GM12878 (cell line): ENCODE results near the gene DDX39B. TPM values are rescaled to one million over a fixed set of nuclear protein-coding genes. Genes with fewer than 3 reads are reported as not detected.

Experiments used
- ATAC-seq: fragments of 200-7000 bp; cut with Tn5 transposase; 3 replicates; pipeline ENCODE4 v1.9.1; 2020; ENCODE audit warnings: mild to moderate bottlenecking, moderate library complexity
- BruUV-seq: library from RNA; stranded (reverse); fragments of 400-500 nt; replicated peaks from 2 replicates; lab custom pipeline; 2021; lab: Mats Ljungman, UMichigan
- CTCF ChIA-PET: fragments of 300-600 bp; sonication (Branson Sonifier 250); formaldehyde crosslinking; extraction: SDS; loops from one replicate; lab custom pipeline; 2021; ENCODE audit warnings: inconsistent platforms; lab: Yijun Ruan, JAX
- POLR2A ChIA-PET: fragments of 350-600 bp; formaldehyde crosslinking; extraction: SDS; loops from one replicate; lab custom pipeline; 2021; ENCODE audit warnings: inconsistent platforms; lab: Charles Lee
- RAD21 ChIA-PET: fragments of 300-600 bp; sonication (Branson Sonifier 250); formaldehyde crosslinking; loops from one replicate; lab custom pipeline; 2023; ENCODE audit warnings: antibody characterized with exemption; ENCODE audit not compliant: unreplicated experiment; lab: Charles Lee
- SMC1A ChIA-PET: fragments of 300-600 bp; sonication (Branson Sonifier 250); formaldehyde crosslinking; loops from one replicate; lab custom pipeline; 2023; ENCODE audit not compliant: unreplicated experiment, uncharacterized antibody; lab: Charles Lee
- DNase-seq: peaks from one replicate; pipeline ENCODE4 v3.0.0-alpha.2; 2011; ENCODE audit warnings: low read depth, low spot score
- FAIRE-seq: peaks from 3 replicates; lab custom pipeline; 2011; peaks lifted over from hg19 to GRCh38; lab: Jason Lieb, UNC
- H2AFZ ChIP-seq: 2 replicates; pipeline ENCODE4 v1.6.0; 2011; ENCODE audit warnings: low read depth, low read length, control low read depth; ENCODE audit not compliant: control insufficient read depth
- H3K27ac ChIP-seq: 2 replicates; pipeline ENCODE4 v1.5.1; 2011; ENCODE audit warnings: control low read depth; ENCODE audit not compliant: control insufficient read depth, insufficient read depth
- H3K27me3 ChIP-seq, 2 experiments: replicated peaks in 1 of 2; 2 replicates each; pipeline versions ENCODE4 v1.6.0 to v1.6.1; 2011; ENCODE audit warnings: low read length in 1 of 2; ENCODE audit not compliant: control insufficient read depth in 2 of 2, insufficient read depth in 2 of 2
- H3K36me3 ChIP-seq, 2 experiments: 2 replicates each; pipeline ENCODE4 v1.5.1; 2011; ENCODE audit warnings: low read length in 1 of 2; ENCODE audit not compliant: control insufficient read depth in 2 of 2, insufficient read depth in 2 of 2
- H3K4me1 ChIP-seq: 2 replicates; pipeline ENCODE4 v1.6.1; 2011; ENCODE audit warnings: mild to moderate bottlenecking, low read length, moderate library complexity, mixed read lengths; ENCODE audit not compliant: control insufficient read depth, insufficient read depth
- H3K4me2 ChIP-seq: 2 replicates; pipeline ENCODE4 v1.6.0; 2011; ENCODE audit warnings: control low read depth; ENCODE audit not compliant: control insufficient read depth, insufficient read depth
- H3K4me3 ChIP-seq: fragments of 200-600 bp; sonication (generic); 2 replicates; pipeline ENCODE4 v1.5.1; 2016
- H3K79me2 ChIP-seq: 2 replicates; pipeline ENCODE4 v1.6.0; 2011; ENCODE audit warnings: low read length; ENCODE audit not compliant: control insufficient read depth, insufficient read depth
- H3K9ac ChIP-seq: 2 replicates; pipeline ENCODE4 v1.8.0; 2011; ENCODE audit warnings: low read length, control low read depth, mixed read lengths; ENCODE audit not compliant: control insufficient read depth, insufficient read depth
- H3K9me3 ChIP-seq: replicated peaks from 3 replicates; pipeline ENCODE4 v1.5.1; 2011; ENCODE audit warnings: mild to moderate bottlenecking, low read length; ENCODE audit not compliant: control insufficient read depth, insufficient read depth
- H4K20me1 ChIP-seq: 2 replicates; pipeline ENCODE4 v1.6.0; 2011; ENCODE audit not compliant: control insufficient read depth, insufficient read depth
- BACH1 ChIP-seq: fragments of 450-650 bp; IDR thresholded peaks from 2 replicates; pipeline ENCODE4 v1.6.1; 2017; ENCODE audit warnings: mild to moderate bottlenecking, borderline replicate concordance
- FOXK2 ChIP-seq: fragments of 450-650 bp; IDR thresholded peaks from 2 replicates; pipeline ENCODE4 v1.6.1; 2017; ENCODE audit warnings: mild to moderate bottlenecking, moderate library complexity
- HDGF ChIP-seq: fragments of 450-650 bp; IDR thresholded peaks from 2 replicates; pipeline ENCODE4 v1.6.1; 2016; ENCODE audit warnings: antibody characterized with exemption
- IKZF1 ChIP-seq: fragments of 450-650 bp; conservative IDR thresholded peaks from 2 replicates; pipeline ENCODE4 v1.6.1; 2017; ENCODE audit warnings: antibody characterized with exemption, mild to moderate bottlenecking
- JUNB ChIP-seq: IDR thresholded peaks from 2 replicates; pipeline ENCODE4 v1.6.1; 2016; ENCODE audit warnings: antibody characterized with exemption, mild to moderate bottlenecking
- NRF1 ChIP-seq: conservative IDR thresholded peaks from 2 replicates; pipeline ENCODE4 v1.6.1; 2011; ENCODE audit warnings: mild to moderate bottlenecking, low read depth, low read length, improper control_type of control experiment
- PAX8 ChIP-seq: fragments of 450-650 bp; IDR thresholded peaks from 2 replicates; pipeline ENCODE4 v1.6.1; 2017; ENCODE audit warnings: mild to moderate bottlenecking, moderate library complexity
- PML ChIP-seq: IDR thresholded peaks from 2 replicates; pipeline ENCODE4 v1.6.1; 2012; ENCODE audit warnings: low read length, inconsistent platforms
- POLR2AphosphoS2 ChIP-seq: IDR thresholded peaks from 2 replicates; pipeline ENCODE4 v1.6.1; 2011; ENCODE audit warnings: low read depth, mild to moderate bottlenecking, low read length, improper control_type of control experiment, moderate library complexity
- RBBP5 ChIP-seq: fragments of 200-600 bp; sonication (generic); conservative IDR thresholded peaks from 2 replicates; pipeline ENCODE4 v1.6.1; 2016
- TCF7 ChIP-seq: IDR thresholded peaks from 2 replicates; pipeline ENCODE4 v1.6.1; 2014; ENCODE audit warnings: antibody characterized with exemption, borderline replicate concordance
- YBX1 ChIP-seq: fragments of 450-650 bp; IDR thresholded peaks from 2 replicates; pipeline ENCODE4 v1.6.1; 2016; ENCODE audit warnings: antibody characterized with exemption
- ZBTB40 ChIP-seq: fragments of 450-650 bp; IDR thresholded peaks from 2 replicates; pipeline ENCODE4 v1.6.1; 2016; ENCODE audit warnings: mild to moderate bottlenecking, moderate library complexity, borderline replicate concordance
- WGBS: methylation state at CpG from one replicate; pipeline ENCODE4 v1.1.6; 2016; ENCODE audit warnings: low lambda C conversion rate; ENCODE audit not compliant: insufficient replicate concordance, insufficient coverage; ENCODE audit errors: missing lambda C conversion rate; 5-methylcytosine and 5-hydroxymethylcytosine counted together
- in situ Hi-C: fragments of 300-500 bp; cut with MboI; formaldehyde crosslinking; loops from 9 replicates; pipeline ENCODE4 v1.14.3; 2018; ENCODE audit warnings: mixed read lengths
- intact Hi-C: fragments of 100-400 bp; cut with micrococcal nuclease; formaldehyde crosslinking; loops from one replicate; pipeline ENCODE4 v1.14.2; 2022; ENCODE audit not compliant: unreplicated experiment
- polyA plus RNA-seq, 11 experiments: library from polyadenylated mRNA; depleted of rRNA in 4 of 11; unstranded in 6 of 11; stranded (reverse) in 5 of 11; fragments of >200 nt; fragmentation: Nextera tagmentation in 4 of 11; fragmentation: Illumina TruSeq in 1 of 11; extraction: Ambion mirVana in 4 of 11; extraction: Trizol in 1 of 11; gene quantifications; 1 replicate in 1 of 11; 2 replicates in 10 of 11; pipeline versions ENCODE4 v1.2.1 to v1.2.3, GENCODE V29; 2011 to 2016; ENCODE audit warnings: inconsistent platforms in 2 of 11, missing spikeins in 2 of 11, low read depth in 1 of 11
- total RNA-seq, 4 experiments: library from RNA; depleted of rRNA in 3 of 4; stranded (reverse); fragments of >200 nt in 3 of 4; fragmentation: Illumina TruSeq in 1 of 4; extraction: Trizol in 1 of 4; gene quantifications; 2 replicates each; pipeline versions ENCODE4 v1.2.1 to v1.2.3, GENCODE V29; 2013 to 2021
- TF ChIP-seq, protein P1 (sequence below), 3 experiments: IDR thresholded peaks in 2 of 3; conservative IDR thresholded peaks in 1 of 3; 2 replicates each; pipeline ENCODE4 v1.5.1; 2011; ENCODE audit warnings: low read depth in 3 of 3, low read length in 3 of 3, mild to moderate bottlenecking in 3 of 3, control low read depth in 2 of 3, moderate library complexity in 2 of 3, inconsistent platforms in 1 of 3, mixed read lengths in 1 of 3; ENCODE audit not compliant: control insufficient read depth in 2 of 3, insufficient read depth in 1 of 3; ENCODE audit errors: extremely low read depth in 1 of 3
- TF ChIP-seq, protein P2 (sequence below): fragments of 450-650 bp; IDR thresholded peaks from 2 replicates; pipeline ENCODE4 v1.6.1; 2017; ENCODE audit warnings: low read depth, mild to moderate bottlenecking, moderate library complexity

The DDX39B gene
- total and polyA plus RNA-seq, 10 of the 15 experiments (the other 5 are each of a cell fraction or from before 2014, with no cell fraction given) = 271 to 661 (median 330) TPM

GRCh38 chr6:31581434-31582229 is 39.8 kb upstream of the DDX39B start:
- peak overlapping the region; percentile 90 for H3K9ac ChIP-seq
- ATAC-seq (peak; percentile 1; the same call in 1 of the 3 replicates), DNase-seq (no peak), FAIRE-seq (no peak)
- peaks cover 57% of the 10 kb centered on the region for H3K79me2 ChIP-seq
- in situ Hi-C loops (no loop called here), intact Hi-C loops (loop anchor here (2.0 kb wide), 2 partner anchors 23 to 31 kb away; no protein-coding TSS in a partner anchor)
- ChIA-PET RAD21 (interaction anchor here (1.0 to 17.5 kb wide), 9 partner anchors 7 to 249 kb away, joined by 3 to 620 read pairs (median 5); partner anchors contain the start of genes AIF1, ATP6V1G2, DDX39B and LTA), SMC1A (interaction anchor here (1.2 to 45.5 kb wide), 6 partner anchors 6 to 248 kb away, joined by 3 to 1989 read pairs (median 32); partner anchors contain the start of genes ATP6V1G2, DDX39B, LTA and NCR3), POLR2A (interaction anchor here (1.1 to 17.1 kb wide), 10 partner anchors 9 to 87 kb away, joined by 3 to 282 read pairs (median 6); partner anchors contain the start of genes ATP6V1G2, GPANK1, LTA and NCR3), CTCF (interaction anchor here (0.7 to 31.0 kb wide), 9 partner anchors 8 to 379 kb away, joined by 3 to 2098 read pairs (median 5); partner anchors contain the start of genes ATP6V1G2, DDX39B, LST1 and LTA)
- H2AFZ ChIP-seq = peak overlapping the region; percentile 76; the same call in 1 of the 2 replicates
- H3K36me3 ChIP-seq = peaks cover 0 to 7% of the 10 kb centered on the region in 2 experiments; a peak in 2 of 4 replicates
- no peaks in the 10 kb centered on the region for H3K27me3 ChIP-seq
- H3K9me3 ChIP-seq = no peaks in the 10 kb centered on the region
- H3K4me2 ChIP-seq = peak overlapping the region; percentile 95
- WGBS = 2% methylated on average over 21 of the region's 21 CpGs
- H4K20me1 ChIP-seq = no peaks in the 10 kb centered on the region
- peak overlapping the region; percentile 93 for H3K4me3 ChIP-seq
- TSS peak; percentile 79 for BruUV-seq
- H3K4me1 ChIP-seq = peaks cover 48% of the 10 kb centered on the region
- peak overlapping the region; percentile 91 for H3K27ac ChIP-seq
- peak; percentile 59; the same call in 1 of the 2 replicates for TF ChIP-seq HDGF
- no peak for TF ChIP-seq JUNB
- TF ChIP-seq ZBTB40 = no peak
- TF ChIP-seq IKZF1 = no peak
- no peak for TF ChIP-seq FOXK2
- no peak for TF ChIP-seq BACH1
- no peak for TF ChIP-seq TCF7
- TF ChIP-seq RBBP5 = no peak
- no peak for TF ChIP-seq YBX1
- no peak for TF ChIP-seq PML
- TF ChIP-seq, protein P1, sequence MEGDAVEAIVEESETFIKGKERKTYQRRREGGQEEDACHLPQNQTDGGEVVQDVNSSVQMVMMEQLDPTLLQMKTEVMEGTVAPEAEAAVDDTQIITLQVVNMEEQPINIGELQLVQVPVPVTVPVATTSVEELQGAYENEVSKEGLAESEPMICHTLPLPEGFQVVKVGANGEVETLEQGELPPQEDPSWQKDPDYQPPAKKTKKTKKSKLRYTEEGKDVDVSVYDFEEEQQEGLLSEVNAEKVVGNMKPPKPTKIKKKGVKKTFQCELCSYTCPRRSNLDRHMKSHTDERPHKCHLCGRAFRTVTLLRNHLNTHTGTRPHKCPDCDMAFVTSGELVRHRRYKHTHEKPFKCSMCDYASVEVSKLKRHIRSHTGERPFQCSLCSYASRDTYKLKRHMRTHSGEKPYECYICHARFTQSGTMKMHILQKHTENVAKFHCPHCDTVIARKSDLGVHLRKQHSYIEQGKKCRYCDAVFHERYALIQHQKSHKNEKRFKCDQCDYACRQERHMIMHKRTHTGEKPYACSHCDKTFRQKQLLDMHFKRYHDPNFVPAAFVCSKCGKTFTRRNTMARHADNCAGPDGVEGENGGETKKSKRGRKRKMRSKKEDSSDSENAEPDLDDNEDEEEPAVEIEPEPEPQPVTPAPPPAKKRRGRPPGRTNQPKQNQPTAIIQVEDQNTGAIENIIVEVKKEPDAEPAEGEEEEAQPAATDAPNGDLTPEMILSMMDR (IDR thresholded peaks at IDR 0.05 in 2 of 3, conservative IDR thresholded peaks at IDR 0.05 in 1 of 3; ENCODE audit: control insufficient read depth in 2 of 3, extremely low read depth in 1 of 3, insufficient read depth in 1 of 3, low read depth in 3 of 3, low read length in 3 of 3) = peak in 1 of 3 experiments; percentile 16; a peak in 1 of 6 replicates
- TF ChIP-seq POLR2AphosphoS2 = 0 out of 2 replicates have a peak, but pooled peaks have one; percentile 13
- TF ChIP-seq, protein P2, sequence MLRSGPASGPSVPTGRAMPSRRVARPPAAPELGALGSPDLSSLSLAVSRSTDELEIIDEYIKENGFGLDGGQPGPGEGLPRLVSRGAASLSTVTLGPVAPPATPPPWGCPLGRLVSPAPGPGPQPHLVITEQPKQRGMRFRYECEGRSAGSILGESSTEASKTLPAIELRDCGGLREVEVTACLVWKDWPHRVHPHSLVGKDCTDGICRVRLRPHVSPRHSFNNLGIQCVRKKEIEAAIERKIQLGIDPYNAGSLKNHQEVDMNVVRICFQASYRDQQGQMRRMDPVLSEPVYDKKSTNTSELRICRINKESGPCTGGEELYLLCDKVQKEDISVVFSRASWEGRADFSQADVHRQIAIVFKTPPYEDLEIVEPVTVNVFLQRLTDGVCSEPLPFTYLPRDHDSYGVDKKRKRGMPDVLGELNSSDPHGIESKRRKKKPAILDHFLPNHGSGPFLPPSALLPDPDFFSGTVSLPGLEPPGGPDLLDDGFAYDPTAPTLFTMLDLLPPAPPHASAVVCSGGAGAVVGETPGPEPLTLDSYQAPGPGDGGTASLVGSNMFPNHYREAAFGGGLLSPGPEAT = no peak
- no peak for TF ChIP-seq PAX8
- no peak for TF ChIP-seq NRF1
